GM12892 (cell line): Measurements from ENCODE around the gene LRRC41.
"Not testable (repeated sequence)": the region's sequence is repeated elsewhere in the genome, so short reads cannot be mapped to it uniquely, and the experiment has no call there.

Source experiments
- POLR2A ChIP-seq: IDR thresholded peaks from 2 replicates; pipeline ENCODE4 v1.6.1; 2011; ENCODE audit warnings: low read depth, low read length, control low read depth
- POLR2AphosphoS5 ChIP-seq: IDR thresholded peaks from 2 replicates; pipeline ENCODE4 v1.6.1; 2011; ENCODE audit warnings: low read depth, low read length, control low read depth

GRCh38 chr1:46337409-46337808 lies 34.0 kb upstream of the LRRC41 start:
- not testable (repeated sequence) for TF ChIP-seq POLR2AphosphoS5, POLR2A
